ENCODE results near the gene PLD1.
"Not testable (repeated sequence)": the region's sequence is repeated elsewhere in the genome, so short reads cannot be mapped to it uniquely, and the experiment has no call there.

The PLD1 gene

GRCh38 chr3:171648069-171648468, 162.2 kb downstream of the PLD1 start:
- no peak for DNase-seq

- no peak for DNase-seq
These were observed 163.7 kb downstream of the PLD1 start for GRCh38 chr3:171646357-171647133.

- no peak for DNase-seq
These were observed 165.6 kb downstream of the PLD1 start for GRCh38 chr3:171644681-171645080.

GRCh38 chr3:171643681-171644080, 166.6 kb downstream of the PLD1 start:
- DNase-seq: no peak

GRCh38 chr3:171643033-171643432, 167.2 kb downstream of the PLD1 start:
- DNase-seq: no peak

- no peak for DNase-seq
These were observed 169.5 kb downstream of the PLD1 start for GRCh38 chr3:171640520-171641412.

GRCh38 chr3:171636666-171637065, 173.6 kb downstream of the PLD1 start:
- DNase-seq: no peak

GRCh38 chr3:171632766-171633165, 177.5 kb downstream of the PLD1 start:
- no peak for DNase-seq

- DNase-seq: not testable (repeated sequence)
These were observed 183.5 kb downstream of the PLD1 start for GRCh38 chr3:171626799-171627198.

- no peak for DNase-seq
These were observed 188.2 kb downstream of the PLD1 start for GRCh38 chr3:171622126-171622525.

GRCh38 chr3:171620825-171621434, 189.4 kb downstream of the PLD1 start:
- no peak for DNase-seq

GRCh38 chr3:171616798-171617197, 193.5 kb downstream of the PLD1 start:
- no peak for DNase-seq

- DNase-seq: no peak
These were observed 194.6 kb downstream of the PLD1 start for GRCh38 chr3:171615686-171616085.

- DNase-seq: no peak
These were observed 195.0 kb downstream of the PLD1 start for GRCh38 chr3:171615281-171615680.

- no peak for DNase-seq
These were observed 195.9 kb downstream of the PLD1 start for GRCh38 chr3:171614318-171614921.

- no peak for DNase-seq
These were observed 202.8 kb downstream of the PLD1 start for GRCh38 chr3:171607452-171607851.

- no peak for DNase-seq
These were observed 204.0 kb downstream of the PLD1 start for GRCh38 chr3:171606151-171606751.

- no peak for DNase-seq
These were observed 205.9 kb downstream of the PLD1 start for GRCh38 chr3:171604370-171604769.

- DNase-seq: no peak
These were observed 208.2 kb downstream of the PLD1 start for GRCh38 chr3:171602072-171602471.

- DNase-seq: no peak
These were observed 210.3 kb downstream of the PLD1 start for GRCh38 chr3:171600030-171600429.

GRCh38 chr3:171598990-171599389, 211.3 kb downstream of the PLD1 start:
- DNase-seq: no peak

- DNase-seq: no peak
These were observed 217.5 kb downstream of the PLD1 start for GRCh38 chr3:171592786-171593185.

- no peak for DNase-seq
These were observed 219.2 kb downstream of the PLD1 start for GRCh38 chr3:171591070-171591469.

Data from cortex of kidney (tissue), 1 donor.